HEK293 (cell line): ENCODE measurements around the gene HOXD12.

Experiments used
- KLF10 ChIP-seq: fragments of 450-650 bp; IDR thresholded peaks from 2 replicates; pipeline ENCODE4 v1.5.1; 2018; ENCODE audit warnings: missing biosample characterization, mild to moderate bottlenecking, missing genetic modification characterization
- MZF1 ChIP-seq: fragments of 450-650 bp; formaldehyde crosslinking; IDR thresholded peaks from 2 replicates; pipeline ENCODE4 v1.5.1; 2017; ENCODE audit warnings: missing biosample characterization, missing genetic modification characterization, borderline replicate concordance
- PRDM6 ChIP-seq: fragments of 450-650 bp; formaldehyde crosslinking; IDR thresholded peaks from 2 replicates; pipeline ENCODE4 v1.5.1; 2017; ENCODE audit warnings: missing biosample characterization, missing genetic modification characterization
- ZBTB20 ChIP-seq: fragments of 450-650 bp; formaldehyde crosslinking; IDR thresholded peaks from 2 replicates; pipeline ENCODE4 v1.5.1; 2016; ENCODE audit warnings: missing biosample characterization, missing genetic modification characterization
- ZBTB26 ChIP-seq: fragments of 450-650 bp; formaldehyde crosslinking; optimal IDR thresholded peaks from 2 replicates; pipeline ENCODE3; 2016; ENCODE audit warnings: missing biosample characterization, mild to moderate bottlenecking, missing genetic modification characterization
- ZEB2 ChIP-seq: fragments of 450-650 bp; formaldehyde crosslinking; IDR thresholded peaks from 2 replicates; pipeline ENCODE4 v1.5.1; 2016; ENCODE audit warnings: missing biosample characterization, missing genetic modification characterization
- ZNF114 ChIP-seq: fragments of 450-650 bp; formaldehyde crosslinking; IDR thresholded peaks from 2 replicates; pipeline ENCODE4 v1.5.0; 2017; ENCODE audit warnings: missing biosample characterization, missing genetic modification characterization
- ZNF146 ChIP-seq: fragments of 450-650 bp; formaldehyde crosslinking; IDR thresholded peaks from 2 replicates; pipeline ENCODE4 v1.5.1; 2016; ENCODE audit warnings: missing biosample characterization, missing genetic modification characterization
- ZNF221 ChIP-seq: fragments of 450-650 bp; formaldehyde crosslinking; IDR thresholded peaks from 2 replicates; pipeline ENCODE4 v1.5.1; 2017; ENCODE audit warnings: missing biosample characterization, missing genetic modification characterization, borderline replicate concordance
- ZNF292 ChIP-seq: fragments of 450-650 bp; formaldehyde crosslinking; IDR thresholded peaks from 2 replicates; pipeline ENCODE4 v1.5.1; 2016; ENCODE audit warnings: low read depth, missing biosample characterization, missing genetic modification characterization, borderline replicate concordance
- ZNF350 ChIP-seq: fragments of 450-650 bp; formaldehyde crosslinking; IDR thresholded peaks from 2 replicates; pipeline ENCODE4 v1.5.0; 2017; ENCODE audit warnings: missing biosample characterization, mild to moderate bottlenecking, missing genetic modification characterization
- ZNF354C ChIP-seq: fragments of 450-650 bp; formaldehyde crosslinking; IDR thresholded peaks from 2 replicates; pipeline ENCODE4 v1.5.1; 2016; ENCODE audit warnings: missing biosample characterization, missing genetic modification characterization, low read depth, borderline replicate concordance
- ZNF433 ChIP-seq: fragments of 450-650 bp; formaldehyde crosslinking; IDR thresholded peaks from 2 replicates; pipeline ENCODE4 v1.5.1; 2016; ENCODE audit warnings: missing biosample characterization, missing genetic modification characterization, low read depth
- ZNF449 ChIP-seq: fragments of 450-650 bp; formaldehyde crosslinking; IDR thresholded peaks from 2 replicates; pipeline ENCODE4 v1.5.1; 2017; ENCODE audit warnings: missing biosample characterization, mild to moderate bottlenecking, missing genetic modification characterization, moderate library complexity
- ZNF488 ChIP-seq: fragments of 450-650 bp; formaldehyde crosslinking; IDR thresholded peaks from 2 replicates; pipeline ENCODE4 v1.5.1; 2016; ENCODE audit warnings: missing biosample characterization, missing genetic modification characterization
- ZNF530 ChIP-seq: fragments of 450-650 bp; formaldehyde crosslinking; IDR thresholded peaks from 2 replicates; pipeline ENCODE4 v1.5.1; 2016; ENCODE audit warnings: low read depth, missing biosample characterization, missing genetic modification characterization
- ZNF623 ChIP-seq: fragments of 450-650 bp; formaldehyde crosslinking; IDR thresholded peaks from 2 replicates; pipeline ENCODE4 v1.5.1; 2016; ENCODE audit warnings: missing biosample characterization, missing genetic modification characterization
- ZNF677 ChIP-seq: fragments of 450-650 bp; IDR thresholded peaks from 2 replicates; pipeline ENCODE4 v1.5.0; 2018; ENCODE audit warnings: missing biosample characterization, mild to moderate bottlenecking, missing genetic modification characterization, moderate library complexity
- ZNF704 ChIP-seq: fragments of 450-650 bp; formaldehyde crosslinking; IDR thresholded peaks from 2 replicates; pipeline ENCODE4 v1.5.1; 2016; ENCODE audit warnings: missing biosample characterization, missing genetic modification characterization
- ZNF792 ChIP-seq: fragments of 450-650 bp; formaldehyde crosslinking; IDR thresholded peaks from 2 replicates; pipeline ENCODE4 v1.5.1; 2016; ENCODE audit warnings: missing biosample characterization, missing genetic modification characterization
- ZNF830 ChIP-seq: fragments of 450-650 bp; IDR thresholded peaks from 2 replicates; pipeline ENCODE4 v1.5.0; 2018; ENCODE audit warnings: missing biosample characterization, missing genetic modification characterization, low read depth, mild to moderate bottlenecking, moderate library complexity
- TF ChIP-seq, protein P1 (sequence below): fragments of 450-650 bp; formaldehyde crosslinking; IDR thresholded peaks from 2 replicates; pipeline ENCODE4 v1.5.1; 2016; ENCODE audit warnings: missing biosample characterization, missing genetic modification characterization
- TF ChIP-seq, protein P2 (sequence below): fragments of 450-650 bp; formaldehyde crosslinking; IDR thresholded peaks from 2 replicates; pipeline ENCODE4 v1.5.1; 2016; ENCODE audit warnings: missing biosample characterization, missing genetic modification characterization
- TF ChIP-seq, protein P3 (sequence below): fragments of 450-650 bp; formaldehyde crosslinking; IDR thresholded peaks from 2 replicates; pipeline ENCODE4 v1.5.1; 2016; ENCODE audit warnings: missing biosample characterization, missing genetic modification characterization

HOXD12 gene

DNA sequence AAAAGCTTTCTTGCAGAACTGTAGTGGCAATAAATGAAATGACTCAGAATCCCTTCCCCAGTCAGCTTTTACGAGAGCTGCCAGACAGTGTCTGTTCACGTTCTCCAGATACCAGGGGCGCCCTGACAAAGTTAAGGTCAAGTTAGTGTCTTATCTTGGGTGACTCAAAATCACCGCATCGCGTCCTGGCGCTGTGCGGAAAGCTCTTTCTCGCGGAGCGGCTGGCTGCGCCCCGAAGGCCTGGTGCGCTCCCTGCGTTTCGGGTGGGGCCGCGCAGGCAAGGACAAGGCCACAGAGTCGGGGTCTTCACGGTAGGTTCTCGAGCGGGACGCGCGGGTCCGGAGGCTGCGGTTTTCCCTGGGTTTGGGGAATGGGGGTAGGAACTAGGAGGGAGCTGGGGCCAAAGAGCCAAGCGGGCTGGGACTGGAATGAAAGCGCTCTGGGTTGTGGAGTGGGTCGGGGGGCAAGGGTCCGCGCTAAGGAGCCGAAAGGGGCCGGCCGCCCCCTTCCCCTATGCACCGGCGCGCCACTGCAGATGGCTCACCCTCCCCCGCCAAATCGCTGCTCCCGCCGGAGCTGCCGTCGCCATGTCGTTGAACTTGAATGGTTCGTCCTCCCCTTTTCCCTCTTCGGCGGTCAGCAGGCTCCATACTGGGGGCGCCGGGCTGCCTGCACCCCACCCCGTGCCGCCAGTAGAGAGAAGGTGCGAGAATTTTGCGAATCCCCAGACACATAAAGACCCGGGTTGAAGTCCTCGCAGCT is 4.9 kb downstream of the HOXD12 start (continued):
- TF ChIP-seq, protein P1, sequence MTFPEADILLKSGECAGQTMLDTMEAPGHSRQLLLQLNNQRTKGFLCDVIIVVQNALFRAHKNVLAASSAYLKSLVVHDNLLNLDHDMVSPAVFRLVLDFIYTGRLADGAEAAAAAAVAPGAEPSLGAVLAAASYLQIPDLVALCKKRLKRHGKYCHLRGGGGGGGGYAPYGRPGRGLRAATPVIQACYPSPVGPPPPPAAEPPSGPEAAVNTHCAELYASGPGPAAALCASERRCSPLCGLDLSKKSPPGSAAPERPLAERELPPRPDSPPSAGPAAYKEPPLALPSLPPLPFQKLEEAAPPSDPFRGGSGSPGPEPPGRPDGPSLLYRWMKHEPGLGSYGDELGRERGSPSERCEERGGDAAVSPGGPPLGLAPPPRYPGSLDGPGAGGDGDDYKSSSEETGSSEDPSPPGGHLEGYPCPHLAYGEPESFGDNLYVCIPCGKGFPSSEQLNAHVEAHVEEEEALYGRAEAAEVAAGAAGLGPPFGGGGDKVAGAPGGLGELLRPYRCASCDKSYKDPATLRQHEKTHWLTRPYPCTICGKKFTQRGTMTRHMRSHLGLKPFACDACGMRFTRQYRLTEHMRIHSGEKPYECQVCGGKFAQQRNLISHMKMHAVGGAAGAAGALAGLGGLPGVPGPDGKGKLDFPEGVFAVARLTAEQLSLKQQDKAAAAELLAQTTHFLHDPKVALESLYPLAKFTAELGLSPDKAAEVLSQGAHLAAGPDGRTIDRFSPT (tag by site-specific recombination): peak; percentile 46; the same call in 1 of the 2 replicates
- TF ChIP-seq ZBTB26 (peak; percentile 83), ZNF449 (tag by site-specific recombination) (no peak), MZF1 (tag by site-specific recombination) (peak; percentile 64; the same call in 1 of the 2 replicates), KLF10 (peak; percentile 32; the same call in 1 of the 2 replicates), ZNF114 (tag by site-specific recombination) (no peak), ZNF354C (tag by site-specific recombination) (no peak), ZNF677 (tag by site-specific recombination) (no peak), ZNF292 (tag by site-specific recombination) (no peak), ZNF530 (tag by site-specific recombination) (no peak), ZNF830 (tag by site-specific recombination) (no peak), ZNF488 (tag by site-specific recombination) (0 out of 2 replicates have a peak, but pooled peaks have one; percentile 15), PRDM6 (tag by site-specific recombination) (peak; percentile 89), ZNF221 (tag by site-specific recombination) (no peak), ZEB2 (tag by site-specific recombination) (peak; percentile 83), ZBTB20 (tag by site-specific recombination) (peak; percentile 31; the same call in 1 of the 2 replicates), ZNF433 (tag by site-specific recombination) (no peak), ZNF704 (tag by site-specific recombination) (no peak), ZNF350 (tag by site-specific recombination) (no peak), ZNF146 (tag by site-specific recombination) (no peak), ZNF792 (no peak; the same call in 1 of the 2 replicates), ZNF623 (no peak)
- TF ChIP-seq, protein P2, sequence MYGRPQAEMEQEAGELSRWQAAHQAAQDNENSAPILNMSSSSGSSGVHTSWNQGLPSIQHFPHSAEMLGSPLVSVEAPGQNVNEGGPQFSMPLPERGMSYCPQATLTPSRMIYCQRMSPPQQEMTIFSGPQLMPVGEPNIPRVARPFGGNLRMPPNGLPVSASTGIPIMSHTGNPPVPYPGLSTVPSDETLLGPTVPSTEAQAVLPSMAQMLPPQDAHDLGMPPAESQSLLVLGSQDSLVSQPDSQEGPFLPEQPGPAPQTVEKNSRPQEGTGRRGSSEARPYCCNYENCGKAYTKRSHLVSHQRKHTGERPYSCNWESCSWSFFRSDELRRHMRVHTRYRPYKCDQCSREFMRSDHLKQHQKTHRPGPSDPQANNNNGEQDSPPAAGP (tag by site-specific recombination): no peak; the same call in 1 of the 2 replicates
- TF ChIP-seq, protein P3, sequence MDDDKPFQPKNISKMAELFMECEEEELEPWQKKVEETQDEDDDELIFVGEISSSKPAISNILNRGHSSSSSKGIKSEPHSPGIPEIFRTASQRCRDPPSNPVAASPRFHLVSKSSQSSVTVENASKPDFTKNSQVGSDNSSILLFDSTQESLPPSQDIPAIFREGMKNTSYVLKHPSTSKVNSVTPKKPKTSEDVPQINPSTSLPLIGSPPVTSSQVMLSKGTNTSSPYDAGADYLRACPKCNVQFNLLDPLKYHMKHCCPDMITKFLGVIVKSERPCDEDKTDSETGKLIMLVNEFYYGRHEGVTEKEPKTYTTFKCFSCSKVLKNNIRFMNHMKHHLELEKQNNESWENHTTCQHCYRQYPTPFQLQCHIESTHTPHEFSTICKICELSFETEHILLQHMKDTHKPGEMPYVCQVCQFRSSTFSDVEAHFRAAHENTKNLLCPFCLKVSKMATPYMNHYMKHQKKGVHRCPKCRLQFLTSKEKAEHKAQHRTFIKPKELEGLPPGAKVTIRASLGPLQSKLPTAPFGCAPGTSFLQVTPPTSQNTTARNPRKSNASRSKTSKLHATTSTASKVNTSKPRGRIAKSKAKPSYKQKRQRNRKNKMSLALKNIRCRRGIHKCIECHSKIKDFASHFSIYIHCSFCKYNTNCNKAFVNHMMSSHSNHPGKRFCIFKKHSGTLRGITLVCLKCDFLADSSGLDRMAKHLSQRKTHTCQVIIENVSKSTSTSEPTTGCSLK (tag by site-specific recombination): no peak
